H9 (cell line): Measurements from ENCODE around the gene HIPK2. TPM values are rescaled to one million over a fixed set of nuclear protein-coding genes. Genes with fewer than 3 reads are reported as not detected.

Source experiments
- DNase-seq: peaks from one replicate; pipeline ENCODE4 v3.0.0-alpha.2; 2017
- H2AFZ ChIP-seq: one replicate; pipeline ENCODE4 v1.6.1; 2013; ENCODE audit warnings: mild to moderate bottlenecking, low read length, control low read depth, moderate library complexity
- H2AK5ac ChIP-seq: 2 replicates; pipeline ENCODE4 v1.6.1; 2013; ENCODE audit warnings: low read length, control low read depth, mixed read lengths; ENCODE audit not compliant: insufficient read length
- H2BK120ac ChIP-seq: one replicate; pipeline ENCODE4 v1.6.1; 2013; ENCODE audit warnings: low read depth, mild to moderate bottlenecking, low read length, control low read depth, inconsistent platforms; ENCODE audit not compliant: poor library complexity, severe bottlenecking
- H2BK12ac ChIP-seq: 2 replicates; pipeline ENCODE4 v1.6.1; 2013; ENCODE audit warnings: low read length, control low read depth, mixed read lengths, low read depth; ENCODE audit not compliant: insufficient read length
- H2BK15ac ChIP-seq: 2 replicates; pipeline ENCODE4 v1.6.1; 2013; ENCODE audit warnings: low read depth, low read length, control low read depth
- H2BK20ac ChIP-seq: one replicate; pipeline ENCODE4 v1.6.1; 2013; ENCODE audit warnings: low read depth, mild to moderate bottlenecking, low read length, control low read depth, inconsistent platforms; ENCODE audit not compliant: poor library complexity, severe bottlenecking
- H2BK5ac ChIP-seq: 2 replicates; pipeline ENCODE4 v1.6.1; 2013; ENCODE audit warnings: low read length, control low read depth, mixed read lengths; ENCODE audit not compliant: insufficient read length
- H3K14ac ChIP-seq: 2 replicates; pipeline ENCODE4 v1.6.1; 2013; ENCODE audit warnings: low read length, control low read depth; ENCODE audit not compliant: insufficient read depth
- H3K18ac ChIP-seq: 2 replicates; pipeline ENCODE4 v1.6.1; 2013; ENCODE audit warnings: low read depth, mild to moderate bottlenecking, mixed read lengths, low read length, control low read depth; ENCODE audit not compliant: insufficient read length
- H3K23ac ChIP-seq: 2 replicates; pipeline ENCODE4 v1.6.1; 2013; ENCODE audit warnings: low read length, control low read depth, mixed read lengths, low read depth; ENCODE audit not compliant: insufficient read length
- H3K23me2 ChIP-seq: 2 replicates; pipeline ENCODE4 v1.6.1; 2013; ENCODE audit warnings: low read depth, mild to moderate bottlenecking, mixed read lengths, low read length, control low read depth; ENCODE audit not compliant: insufficient read length, poor library complexity, severe bottlenecking
- H3K27ac ChIP-seq: 2 replicates; pipeline ENCODE4 v1.5.1; 2013; ENCODE audit warnings: low read length, control low read depth, mixed read lengths, low read depth; ENCODE audit not compliant: insufficient read length
- H3K27me3 ChIP-seq: 2 replicates; pipeline ENCODE4 v1.6.1; 2013; ENCODE audit warnings: low read length, control low read depth, inconsistent platforms; ENCODE audit not compliant: insufficient read depth
- H3K4ac ChIP-seq: 2 replicates; pipeline ENCODE4 v1.6.1; 2013; ENCODE audit warnings: low read depth, mild to moderate bottlenecking, control low read depth, inconsistent platforms, low read length, moderate library complexity
- H3K4me1 ChIP-seq: 2 replicates; pipeline ENCODE4 v1.6.1; 2013; ENCODE audit warnings: low read length, control low read depth, inconsistent platforms; ENCODE audit not compliant: insufficient read depth
- H3K4me2 ChIP-seq: 2 replicates; pipeline ENCODE4 v1.6.1; 2013; ENCODE audit warnings: low read length, control low read depth, mixed read lengths; ENCODE audit not compliant: insufficient read length, insufficient read depth
- H3K56ac ChIP-seq: 2 replicates; pipeline ENCODE4 v1.6.1; 2013; ENCODE audit warnings: low read depth, mild to moderate bottlenecking, mixed read lengths, low read length, control low read depth; ENCODE audit not compliant: insufficient read length
- H3K79me1 ChIP-seq: 2 replicates; pipeline ENCODE4 v1.6.1; 2013; ENCODE audit warnings: low read depth, mild to moderate bottlenecking, moderate library complexity, low read length, control low read depth, inconsistent platforms; ENCODE audit not compliant: insufficient read depth, poor library complexity, severe bottlenecking
- H3K79me2 ChIP-seq: 2 replicates; pipeline ENCODE4 v1.6.1; 2013; ENCODE audit warnings: low read length, control low read depth, inconsistent platforms; ENCODE audit not compliant: insufficient read depth
- H3K9ac ChIP-seq: 2 replicates; pipeline ENCODE4 v1.6.1; 2013; ENCODE audit warnings: low read length, control low read depth, mixed read lengths; ENCODE audit not compliant: insufficient read length; ENCODE audit errors: extremely low read depth
- H3K9me3 ChIP-seq: one replicate; pipeline ENCODE4 v1.6.1; 2013; ENCODE audit warnings: low read depth, low read length, inconsistent platforms; ENCODE audit not compliant: control insufficient read depth
- H3T11ph ChIP-seq: one replicate; pipeline ENCODE4 v1.6.1; 2013; ENCODE audit warnings: mild to moderate bottlenecking, low read length, control low read depth, inconsistent platforms
- H4K20me1 ChIP-seq: one replicate; pipeline ENCODE4 v1.6.1; 2013; ENCODE audit not compliant: control insufficient read depth, insufficient read length, insufficient read depth
- H4K5ac ChIP-seq: 2 replicates; pipeline ENCODE4 v1.6.1; 2013; ENCODE audit warnings: low read depth, mild to moderate bottlenecking, mixed read lengths, low read length, control low read depth; ENCODE audit not compliant: insufficient read length
- H4K8ac ChIP-seq: replicated peaks from 2 replicates; pipeline ENCODE4 v1.6.1; 2013; ENCODE audit warnings: low read length, control low read depth, mixed read lengths, low read depth; ENCODE audit not compliant: insufficient read length
- H4K91ac ChIP-seq: 2 replicates; pipeline ENCODE4 v1.6.1; 2013; ENCODE audit warnings: low read depth, mild to moderate bottlenecking, moderate library complexity, mixed read lengths, low read length, control low read depth; ENCODE audit not compliant: insufficient read length
- H3K27ac Mint-ChIP-seq, 3 experiments: 2 replicates in 2 of 3; 3 replicates in 1 of 3; pipeline ENCODE4 v1.8.0; 2020 to 2021; ENCODE audit warnings: mixed read lengths in 3 of 3, mild to moderate bottlenecking in 1 of 3, moderate library complexity in 1 of 3
- H3K27me3 Mint-ChIP-seq: 2 replicates; pipeline ENCODE4 v1.8.0; 2021; ENCODE audit warnings: low read depth, mild to moderate bottlenecking, moderate library complexity, mixed read lengths
- H3K36me3 Mint-ChIP-seq, 3 experiments: 2 replicates in 2 of 3; 3 replicates in 1 of 3; pipeline ENCODE4 v1.8.0; 2020 to 2021; ENCODE audit warnings: low read depth in 3 of 3, mixed read lengths in 3 of 3; ENCODE audit not compliant: insufficient read depth in 1 of 3
- H3K4me1 Mint-ChIP-seq, 2 experiments: 2 replicates each; pipeline ENCODE4 v1.8.0; 2020; ENCODE audit warnings: mixed read lengths in 2 of 2
- H3K4me3 Mint-ChIP-seq, 2 experiments: 2 replicates in 1 of 2; 3 replicates in 1 of 2; pipeline ENCODE4 v1.8.0; 2020 to 2021; ENCODE audit warnings: mild to moderate bottlenecking in 2 of 2, mixed read lengths in 2 of 2, moderate library complexity in 1 of 2
- H3K9me3 Mint-ChIP-seq, 2 experiments: 2 replicates in 1 of 2; 3 replicates in 1 of 2; pipeline ENCODE4 v1.8.0; 2020; ENCODE audit warnings: mild to moderate bottlenecking in 2 of 2, mixed read lengths in 2 of 2, moderate library complexity in 1 of 2
- WGBS: extraction: QIAGEN DNeasy Blood & Tissue Kit; methylation state at CpG from one replicate; pipeline ENCODE4 v1.1.7; 2013; ENCODE audit warnings: missing lambda C conversion rate, low lambda C conversion rate, mixed read lengths; ENCODE audit not compliant: insufficient read length; ENCODE audit errors: extremely low coverage; 5-methylcytosine and 5-hydroxymethylcytosine counted together
- total RNA-seq: library from RNA; stranded (reverse); gene quantifications from 2 replicates; pipeline ENCODE4 v1.2.1, GENCODE V29; 2021
- TF ChIP-seq, protein P1 (sequence below): fragments of 200-600 bp; sonication (generic); conservative IDR thresholded peaks from 3 replicates; pipeline ENCODE4 v1.8.0; 2021; ENCODE audit warnings: antibody characterized with exemption, mild to moderate bottlenecking

Gene HIPK2
- total RNA-seq, 1 experiment from 2014 or later = 21.9 TPM

DNA sequence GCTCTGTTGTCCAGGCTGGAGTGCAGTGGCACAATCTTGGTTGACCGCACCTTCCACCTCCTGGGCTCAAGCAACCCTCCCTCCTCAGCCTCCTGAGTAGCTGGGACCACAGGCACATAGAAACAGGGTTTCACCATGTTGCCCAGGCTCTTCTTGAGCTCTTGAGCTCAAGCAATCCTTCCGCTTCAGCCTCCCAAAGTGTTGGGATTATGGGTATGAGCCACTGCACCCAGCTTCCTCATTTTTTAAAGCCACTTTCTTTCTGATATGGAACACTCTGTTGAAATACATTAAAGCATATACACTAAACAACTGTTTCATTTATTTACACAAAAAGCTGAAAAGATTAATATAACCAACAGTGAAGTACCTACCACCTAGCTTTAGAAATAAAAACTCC is 137.1 kb downstream of the HIPK2 start:
- H2BK15ac ChIP-seq = no peak overlapping the region
- H3K9ac ChIP-seq = no peak overlapping the region
- H2BK12ac ChIP-seq = no peak overlapping the region
- no peak overlapping the region for H3K4ac ChIP-seq
- no peak overlapping the region for H3K4me2 ChIP-seq
- Mint-ChIP-seq H3K4me3 (no peak overlapping the region), H3K4me1 (peaks cover 11 to 16% of the 10 kb centered on the region in 2 experiments), H3K36me3 (peaks cover 0 to 4% (median 0%) of the 10 kb centered on the region in 3 experiments; a peak in 3 of 7 replicates), H3K27me3 (no peaks in the 10 kb centered on the region), H3K9me3 (no peaks in the 10 kb centered on the region; a peak in 1 of 5 replicates), H3K27ac (no peak overlapping the region)
- no peak overlapping the region for H2BK120ac ChIP-seq
- H2AFZ ChIP-seq = no peak overlapping the region
- no peak overlapping the region for H2AK5ac ChIP-seq
- no peak overlapping the region for H3K14ac ChIP-seq
- no peak overlapping the region for H3K56ac ChIP-seq
- H2BK20ac ChIP-seq = no peak overlapping the region
- no peak overlapping the region for H4K5ac ChIP-seq
- H3T11ph ChIP-seq = no peak overlapping the region
- DNase-seq = no peak
- no peaks in the 10 kb centered on the region for H3K27me3 ChIP-seq
- H2BK5ac ChIP-seq = no peak overlapping the region
- no peaks in the 10 kb centered on the region for H3K79me2 ChIP-seq
- no CpG with 5 or more reads among the region's 2 CpGs for WGBS
- no peak overlapping the region for H4K91ac ChIP-seq
- no peak overlapping the region for H4K8ac ChIP-seq
- H3K79me1 ChIP-seq = no peaks in the 10 kb centered on the region
- H3K18ac ChIP-seq = no peak overlapping the region
- no peaks in the 10 kb centered on the region for H3K23me2 ChIP-seq
- H3K4me1 ChIP-seq = no peaks in the 10 kb centered on the region
- H3K23ac ChIP-seq = no peak overlapping the region
- H3K9me3 ChIP-seq = no peaks in the 10 kb centered on the region
- H4K20me1 ChIP-seq = no peaks in the 10 kb centered on the region
- H3K27ac ChIP-seq = no peak overlapping the region
- TF ChIP-seq, protein P1, sequence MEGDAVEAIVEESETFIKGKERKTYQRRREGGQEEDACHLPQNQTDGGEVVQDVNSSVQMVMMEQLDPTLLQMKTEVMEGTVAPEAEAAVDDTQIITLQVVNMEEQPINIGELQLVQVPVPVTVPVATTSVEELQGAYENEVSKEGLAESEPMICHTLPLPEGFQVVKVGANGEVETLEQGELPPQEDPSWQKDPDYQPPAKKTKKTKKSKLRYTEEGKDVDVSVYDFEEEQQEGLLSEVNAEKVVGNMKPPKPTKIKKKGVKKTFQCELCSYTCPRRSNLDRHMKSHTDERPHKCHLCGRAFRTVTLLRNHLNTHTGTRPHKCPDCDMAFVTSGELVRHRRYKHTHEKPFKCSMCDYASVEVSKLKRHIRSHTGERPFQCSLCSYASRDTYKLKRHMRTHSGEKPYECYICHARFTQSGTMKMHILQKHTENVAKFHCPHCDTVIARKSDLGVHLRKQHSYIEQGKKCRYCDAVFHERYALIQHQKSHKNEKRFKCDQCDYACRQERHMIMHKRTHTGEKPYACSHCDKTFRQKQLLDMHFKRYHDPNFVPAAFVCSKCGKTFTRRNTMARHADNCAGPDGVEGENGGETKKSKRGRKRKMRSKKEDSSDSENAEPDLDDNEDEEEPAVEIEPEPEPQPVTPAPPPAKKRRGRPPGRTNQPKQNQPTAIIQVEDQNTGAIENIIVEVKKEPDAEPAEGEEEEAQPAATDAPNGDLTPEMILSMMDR = no peak
